PC-9 (cell line): ENCODE measurements around the gene HCFC1R1.

ENCODE experiments used
- EZH2 ChIP-seq: fragments of 200-600 bp; sonication (generic); IDR thresholded peaks from 2 replicates; pipeline ENCODE4 v1.8.0; 2017; ENCODE audit warnings: antibody characterized with exemption, low read depth
- TF ChIP-seq, protein P1 (sequence below): fragments of 200-600 bp; sonication (generic); conservative IDR thresholded peaks from 2 replicates; pipeline ENCODE4 v1.6.1; 2017; ENCODE audit warnings: mixed run types, antibody characterized with exemption, mild to moderate bottlenecking, moderate library complexity

DNA sequence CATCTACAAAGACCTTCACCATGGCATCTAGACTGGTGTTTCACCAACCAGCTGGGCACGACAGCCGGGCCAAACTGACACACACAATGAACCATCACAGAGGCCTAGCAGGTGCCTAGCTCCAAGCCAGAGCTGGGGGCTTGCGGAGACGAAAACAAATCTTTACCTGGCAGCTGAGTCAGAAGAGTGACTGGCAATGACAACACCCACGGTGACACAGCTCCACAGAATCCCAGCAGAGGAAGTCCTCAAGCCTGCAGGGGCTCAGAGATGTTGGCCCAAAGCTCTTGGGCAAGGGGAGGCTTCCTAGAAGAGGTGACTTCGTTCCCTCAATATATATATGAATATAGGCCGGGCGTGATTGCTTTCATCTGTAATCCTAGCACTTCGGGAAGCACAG is 27.8 kb upstream of the HCFC1R1 start:
- no peak for TF ChIP-seq EZH2
- TF ChIP-seq, protein P1, sequence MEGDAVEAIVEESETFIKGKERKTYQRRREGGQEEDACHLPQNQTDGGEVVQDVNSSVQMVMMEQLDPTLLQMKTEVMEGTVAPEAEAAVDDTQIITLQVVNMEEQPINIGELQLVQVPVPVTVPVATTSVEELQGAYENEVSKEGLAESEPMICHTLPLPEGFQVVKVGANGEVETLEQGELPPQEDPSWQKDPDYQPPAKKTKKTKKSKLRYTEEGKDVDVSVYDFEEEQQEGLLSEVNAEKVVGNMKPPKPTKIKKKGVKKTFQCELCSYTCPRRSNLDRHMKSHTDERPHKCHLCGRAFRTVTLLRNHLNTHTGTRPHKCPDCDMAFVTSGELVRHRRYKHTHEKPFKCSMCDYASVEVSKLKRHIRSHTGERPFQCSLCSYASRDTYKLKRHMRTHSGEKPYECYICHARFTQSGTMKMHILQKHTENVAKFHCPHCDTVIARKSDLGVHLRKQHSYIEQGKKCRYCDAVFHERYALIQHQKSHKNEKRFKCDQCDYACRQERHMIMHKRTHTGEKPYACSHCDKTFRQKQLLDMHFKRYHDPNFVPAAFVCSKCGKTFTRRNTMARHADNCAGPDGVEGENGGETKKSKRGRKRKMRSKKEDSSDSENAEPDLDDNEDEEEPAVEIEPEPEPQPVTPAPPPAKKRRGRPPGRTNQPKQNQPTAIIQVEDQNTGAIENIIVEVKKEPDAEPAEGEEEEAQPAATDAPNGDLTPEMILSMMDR, result no peak
